Bronchial epithelial cell (primary cell): Measurements from ENCODE around the gene CFAP299. TPM values are rescaled to one million over a fixed set of nuclear protein-coding genes. Genes with fewer than 3 reads are reported as not detected.

Experiments
- DNase-seq: peaks from one replicate; pipeline ENCODE4 v3.0.0-alpha.2; 2010; ENCODE audit warnings: low read depth
- FAIRE-seq: peaks from 2 replicates; lab custom pipeline; 2011; peaks lifted over from hg19 to GRCh38; lab: Jason Lieb, UNC
- H3K27me3 ChIP-seq: 2 replicates; pipeline ENCODE4 v1.5.1; 2011; ENCODE audit warnings: low read length; ENCODE audit not compliant: control insufficient read depth, insufficient read depth
- H3K36me3 ChIP-seq: 2 replicates; pipeline ENCODE4 v1.5.1; 2011; ENCODE audit warnings: low read length; ENCODE audit not compliant: control insufficient read depth, insufficient read depth
- H3K4me3 ChIP-seq: 2 replicates; pipeline ENCODE4 v1.5.1; 2011; ENCODE audit warnings: mild to moderate bottlenecking, low read depth, low read length, control low read depth
- total RNA-seq: library from RNA; depleted of rRNA; stranded (reverse); fragments of >200 nt; gene quantifications from 2 replicates; pipeline ENCODE4 v1.2.1, GENCODE V29; 2014
- TF ChIP-seq, protein P1 (sequence below): IDR thresholded peaks from 2 replicates; pipeline ENCODE4 v1.5.1; 2011; ENCODE audit warnings: mild to moderate bottlenecking, moderate library complexity, low read length, control low read depth, inconsistent platforms; ENCODE audit not compliant: insufficient read depth, severe bottlenecking

The CFAP299 gene
- total RNA-seq, 1 donor from 2014 or later: 0.26 TPM

- FAIRE-seq: no peak
- Histone ChIP-seq H3K4me3 (no peak overlapping the region), H3K27me3 (no peaks in the 10 kb centered on the region), H3K36me3 (no peaks in the 10 kb centered on the region)
- TF ChIP-seq, protein P1, sequence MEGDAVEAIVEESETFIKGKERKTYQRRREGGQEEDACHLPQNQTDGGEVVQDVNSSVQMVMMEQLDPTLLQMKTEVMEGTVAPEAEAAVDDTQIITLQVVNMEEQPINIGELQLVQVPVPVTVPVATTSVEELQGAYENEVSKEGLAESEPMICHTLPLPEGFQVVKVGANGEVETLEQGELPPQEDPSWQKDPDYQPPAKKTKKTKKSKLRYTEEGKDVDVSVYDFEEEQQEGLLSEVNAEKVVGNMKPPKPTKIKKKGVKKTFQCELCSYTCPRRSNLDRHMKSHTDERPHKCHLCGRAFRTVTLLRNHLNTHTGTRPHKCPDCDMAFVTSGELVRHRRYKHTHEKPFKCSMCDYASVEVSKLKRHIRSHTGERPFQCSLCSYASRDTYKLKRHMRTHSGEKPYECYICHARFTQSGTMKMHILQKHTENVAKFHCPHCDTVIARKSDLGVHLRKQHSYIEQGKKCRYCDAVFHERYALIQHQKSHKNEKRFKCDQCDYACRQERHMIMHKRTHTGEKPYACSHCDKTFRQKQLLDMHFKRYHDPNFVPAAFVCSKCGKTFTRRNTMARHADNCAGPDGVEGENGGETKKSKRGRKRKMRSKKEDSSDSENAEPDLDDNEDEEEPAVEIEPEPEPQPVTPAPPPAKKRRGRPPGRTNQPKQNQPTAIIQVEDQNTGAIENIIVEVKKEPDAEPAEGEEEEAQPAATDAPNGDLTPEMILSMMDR: no peak
- no peak for DNase-seq
Measured at GRCh38 chr4:80560337-80560736, 224.8 kb downstream of the CFAP299 start.

GRCh38 chr4:80566203-80566872, 230.8 kb downstream of the CFAP299 start:
- TF ChIP-seq, protein P1: no peak
- H3K4me3 ChIP-seq: peak overlapping the region; percentile 24
- no peaks in the 10 kb centered on the region for H3K36me3 ChIP-seq
- DNase-seq (peak; percentile 17), FAIRE-seq (no peak)
- no peaks in the 10 kb centered on the region for H3K27me3 ChIP-seq

GRCh38 chr4:80568891-80569290, 233.4 kb downstream of the CFAP299 start:
- no peak for DNase-seq
- peak; percentile 68 for FAIRE-seq
- Histone ChIP-seq H3K27me3 (no peaks in the 10 kb centered on the region), H3K36me3 (no peaks in the 10 kb centered on the region), H3K4me3 (no peak overlapping the region)
- TF ChIP-seq, protein P1: no peak

- FAIRE-seq (no peak), DNase-seq (no peak)
- Histone ChIP-seq H3K27me3 (no peaks in the 10 kb centered on the region), H3K36me3 (no peaks in the 10 kb centered on the region), H3K4me3 (no peak overlapping the region)
- TF ChIP-seq, protein P1: no peak
Measured at GRCh38 chr4:80576796-80577195, 241.3 kb downstream of the CFAP299 start.

GRCh38 chr4:80578001-80578400, 242.5 kb downstream of the CFAP299 start:
- TF ChIP-seq, protein P1: no peak
- FAIRE-seq (no peak), DNase-seq (no peak)
- H3K27me3 ChIP-seq: no peaks in the 10 kb centered on the region
- H3K4me3 ChIP-seq: no peak overlapping the region
- H3K36me3 ChIP-seq: no peaks in the 10 kb centered on the region

DNA sequence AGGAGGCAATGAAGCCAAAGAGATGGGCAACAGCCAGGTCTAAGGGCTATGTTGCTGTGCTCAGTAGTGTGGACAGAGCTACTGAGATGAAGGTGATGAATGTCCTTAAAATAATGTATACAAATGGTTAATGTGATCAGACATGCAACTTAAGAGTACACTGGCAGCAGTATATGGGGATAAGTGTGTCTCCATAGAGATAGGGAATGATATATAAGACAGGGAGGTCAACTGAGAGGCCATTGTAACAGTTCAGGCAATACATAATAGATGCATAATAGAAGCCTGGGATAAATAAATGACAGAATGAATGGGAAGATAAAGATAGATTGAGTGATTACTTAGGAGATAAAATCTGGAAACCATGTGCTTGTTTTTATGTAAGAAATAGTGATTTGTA, 250.0 kb downstream of the CFAP299 start:
- TF ChIP-seq, protein P1: no peak
- DNase-seq (no peak), FAIRE-seq (no peak)
- H3K27me3 ChIP-seq: no peaks in the 10 kb centered on the region
- no peaks in the 10 kb centered on the region for H3K36me3 ChIP-seq
- H3K4me3 ChIP-seq: no peak overlapping the region
